ENCODE measurements around the gene LDB2.

DNA sequence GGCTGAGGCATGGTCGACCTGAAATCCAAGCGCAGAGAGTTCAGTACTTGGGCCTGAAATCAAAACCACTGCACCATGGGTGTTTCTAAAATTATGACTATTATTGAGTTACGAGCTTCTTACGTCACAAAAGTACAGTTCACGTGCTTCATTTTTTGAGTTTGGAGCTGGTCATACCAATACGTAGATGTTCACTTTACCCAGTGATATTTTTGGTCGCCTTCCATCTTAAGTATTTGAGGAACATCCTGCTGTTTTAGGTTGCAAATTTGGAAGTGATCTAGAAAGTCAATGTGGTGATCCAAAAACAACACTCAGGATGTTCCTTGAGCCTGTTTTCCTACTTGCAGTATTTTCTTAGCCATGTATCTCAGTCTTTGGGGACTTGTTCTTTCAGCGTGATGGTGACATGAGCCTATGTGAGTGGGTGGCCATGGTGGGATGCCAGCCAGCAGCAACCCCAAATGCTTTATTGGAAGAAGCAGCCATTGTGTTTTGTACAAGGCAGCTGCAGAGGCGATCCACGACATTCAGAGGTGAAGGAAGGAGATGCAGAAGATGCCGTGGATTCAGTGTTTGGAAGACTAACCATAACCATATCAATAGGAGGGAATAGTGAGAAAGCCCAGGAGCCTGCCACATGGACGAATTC is 28.7 kb downstream of the LDB2 start:
- TF ChIP-seq POLR2AphosphoS5 (IDR thresholded peaks at IDR 0.05; ENCODE audit: low read depth, low read length): no peak
- no peak for TF ChIP-seq POLR2A (IDR thresholded peaks at IDR 0.05; ENCODE audit: low read depth, low read length)
- TF ChIP-seq TAF1 (IDR thresholded peaks at IDR 0.05; ENCODE audit: borderline replicate concordance, low read depth, low read length): no peak
